Measurements from ENCODE around the gene WDR59.

DNA sequence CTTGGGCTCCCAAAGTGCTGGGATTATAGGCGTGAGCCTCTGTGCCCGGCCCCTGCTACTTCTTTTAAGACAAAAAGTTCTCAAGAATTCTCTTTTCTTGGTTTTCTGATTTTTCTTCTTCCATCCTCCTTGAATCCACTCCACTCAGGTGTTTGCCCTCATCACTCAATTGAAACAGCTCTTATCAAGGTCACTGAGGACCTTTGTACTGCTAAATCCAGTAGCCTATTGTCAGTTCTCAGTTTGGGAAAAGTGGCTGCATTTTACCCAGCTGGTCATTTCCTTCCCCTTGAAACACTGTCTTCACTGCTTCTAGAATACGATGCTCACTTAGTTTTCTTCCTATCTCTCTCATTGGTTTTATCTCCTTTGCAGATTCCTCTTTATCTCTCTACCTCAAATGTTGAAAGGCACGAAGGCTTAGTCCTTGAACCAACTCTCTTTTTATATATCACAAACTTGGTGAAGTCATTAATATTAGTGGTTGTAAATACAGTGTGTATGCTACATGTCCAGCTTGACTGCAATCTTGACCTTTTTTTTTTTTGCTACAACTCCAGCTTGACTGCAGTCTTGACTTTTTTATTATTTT lies 43.7 kb upstream of the WDR59 start:
- no peak for TF ChIP-seq SALL2 (tag by site-specific recombination; IDR thresholded peaks at IDR 0.05; ENCODE audit: borderline replicate concordance)
- TF ChIP-seq ZNF274 (IDR thresholded peaks at IDR 0.05; ENCODE audit: low read length): no peak
- no peak for TF ChIP-seq ZNF274 (tag by site-specific recombination; IDR thresholded peaks at IDR 0.05; ENCODE audit: borderline replicate concordance)
- TF ChIP-seq, protein P1, sequence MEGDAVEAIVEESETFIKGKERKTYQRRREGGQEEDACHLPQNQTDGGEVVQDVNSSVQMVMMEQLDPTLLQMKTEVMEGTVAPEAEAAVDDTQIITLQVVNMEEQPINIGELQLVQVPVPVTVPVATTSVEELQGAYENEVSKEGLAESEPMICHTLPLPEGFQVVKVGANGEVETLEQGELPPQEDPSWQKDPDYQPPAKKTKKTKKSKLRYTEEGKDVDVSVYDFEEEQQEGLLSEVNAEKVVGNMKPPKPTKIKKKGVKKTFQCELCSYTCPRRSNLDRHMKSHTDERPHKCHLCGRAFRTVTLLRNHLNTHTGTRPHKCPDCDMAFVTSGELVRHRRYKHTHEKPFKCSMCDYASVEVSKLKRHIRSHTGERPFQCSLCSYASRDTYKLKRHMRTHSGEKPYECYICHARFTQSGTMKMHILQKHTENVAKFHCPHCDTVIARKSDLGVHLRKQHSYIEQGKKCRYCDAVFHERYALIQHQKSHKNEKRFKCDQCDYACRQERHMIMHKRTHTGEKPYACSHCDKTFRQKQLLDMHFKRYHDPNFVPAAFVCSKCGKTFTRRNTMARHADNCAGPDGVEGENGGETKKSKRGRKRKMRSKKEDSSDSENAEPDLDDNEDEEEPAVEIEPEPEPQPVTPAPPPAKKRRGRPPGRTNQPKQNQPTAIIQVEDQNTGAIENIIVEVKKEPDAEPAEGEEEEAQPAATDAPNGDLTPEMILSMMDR (tag by site-specific recombination; IDR thresholded peaks at IDR 0.05): no peak
- TF ChIP-seq ZNF311 (tag by site-specific recombination; IDR thresholded peaks at IDR 0.05; ENCODE audit: borderline replicate concordance): no peak
- no peak for TF ChIP-seq ZNF404 (tag by site-specific recombination; IDR thresholded peaks at IDR 0.05)
- TF ChIP-seq ZNF302 (tag by site-specific recombination; IDR thresholded peaks at IDR 0.05; ENCODE audit: low read depth): no peak
- TF ChIP-seq ZSCAN16 (tag by site-specific recombination; IDR thresholded peaks at IDR 0.05): no peak
- TF ChIP-seq, protein P2, sequence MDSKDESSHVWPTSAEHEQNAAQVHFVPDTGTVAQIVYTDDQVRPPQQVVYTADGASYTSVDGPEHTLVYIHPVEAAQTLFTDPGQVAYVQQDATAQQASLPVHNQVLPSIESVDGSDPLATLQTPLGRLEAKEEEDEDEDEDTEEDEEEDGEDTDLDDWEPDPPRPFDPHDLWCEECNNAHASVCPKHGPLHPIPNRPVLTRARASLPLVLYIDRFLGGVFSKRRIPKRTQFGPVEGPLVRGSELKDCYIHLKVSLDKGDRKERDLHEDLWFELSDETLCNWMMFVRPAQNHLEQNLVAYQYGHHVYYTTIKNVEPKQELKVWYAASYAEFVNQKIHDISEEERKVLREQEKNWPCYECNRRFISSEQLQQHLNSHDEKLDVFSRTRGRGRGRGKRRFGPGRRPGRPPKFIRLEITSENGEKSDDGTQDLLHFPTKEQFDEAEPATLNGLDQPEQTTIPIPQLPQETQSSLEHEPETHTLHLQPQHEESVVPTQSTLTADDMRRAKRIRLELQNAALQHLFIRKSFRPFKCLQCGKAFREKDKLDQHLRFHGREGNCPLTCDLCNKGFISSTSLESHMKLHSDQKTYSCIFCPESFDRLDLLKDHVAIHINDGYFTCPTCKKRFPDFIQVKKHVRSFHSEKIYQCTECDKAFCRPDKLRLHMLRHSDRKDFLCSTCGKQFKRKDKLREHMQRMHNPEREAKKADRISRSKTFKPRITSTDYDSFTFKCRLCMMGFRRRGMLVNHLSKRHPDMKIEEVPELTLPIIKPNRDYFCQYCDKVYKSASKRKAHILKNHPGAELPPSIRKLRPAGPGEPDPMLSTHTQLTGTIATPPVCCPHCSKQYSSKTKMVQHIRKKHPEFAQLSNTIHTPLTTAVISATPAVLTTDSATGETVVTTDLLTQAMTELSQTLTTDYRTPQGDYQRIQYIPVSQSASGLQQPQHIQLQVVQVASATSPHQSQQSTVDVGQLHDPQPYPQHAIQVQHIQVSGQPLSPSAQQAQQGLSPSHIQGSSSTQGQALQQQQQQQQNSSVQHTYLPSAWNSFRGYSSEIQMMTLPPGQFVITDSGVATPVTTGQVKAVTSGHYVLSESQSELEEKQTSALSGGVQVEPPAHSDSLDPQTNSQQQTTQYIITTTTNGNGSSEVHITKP (tag by site-specific recombination; IDR thresholded peaks at IDR 0.05): no peak

Measured in HEK293 (cell line).